ENCODE measurements around the gene SOX13. TPM values are rescaled to one million over a fixed set of nuclear protein-coding genes. Genes with fewer than 3 reads are reported as not detected.
A peak's percentile ranks its signal among the peaks of the same experiment; 100 is the strongest.

SOX13 gene
- total RNA-seq, 1 experiment from 2014 or later = 53.0 TPM

DNA sequence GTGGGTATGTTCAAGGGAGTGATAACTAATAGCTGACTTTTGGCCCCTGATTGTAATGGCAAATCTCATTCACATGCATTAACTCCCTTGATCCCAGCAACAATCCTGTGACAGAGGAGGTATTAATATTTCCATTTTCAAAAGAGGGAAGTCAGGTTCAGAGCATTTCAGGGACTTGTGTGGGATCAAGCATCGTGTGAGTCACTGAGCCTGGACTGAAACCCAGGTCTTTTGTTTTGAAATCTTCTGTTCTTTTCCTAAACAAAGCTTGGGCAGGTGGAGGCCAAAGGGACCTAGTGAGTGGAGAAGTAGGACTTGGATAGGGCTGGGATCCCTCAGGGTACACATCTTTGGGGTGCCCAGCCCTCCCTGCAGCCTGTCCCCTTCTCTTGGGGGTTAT lies 41.0 kb downstream of the SOX13 start:
- H3K27ac ChIP-seq (ENCODE audit: low read length) = no peak overlapping the region
- ATAC-seq (no peak), DNase-seq (ENCODE audit: low read depth, low spot score) (no peak)
- in situ Hi-C loops (cut with HindIII; ENCODE audit: low pct_unique_long_range_greater_than_20kb, low sequenced_read_pairs) (no loop called here), intact Hi-C loops (cut with micrococcal nuclease; ENCODE audit: unreplicated experiment) (no loop called here)
- ChIA-PET CTCF (no interaction called here), POLR2A (no interaction called here)
- TF ChIP-seq TCF7L2 (IDR thresholded peaks at IDR 0.05; ENCODE audit: low read depth, low read length) = no peak
- H3K4me1 ChIP-seq (ENCODE audit: control insufficient read depth, insufficient read depth, low read length) = peaks cover 10% of the 10 kb centered on the region
- BruUV-seq (replicated peaks) = TSS peak; percentile 58
- no peaks in the 10 kb centered on the region for H3K9me3 ChIP-seq (ENCODE audit: control insufficient read depth, insufficient read depth, low read depth, low read length)
- H3K36me3 ChIP-seq (ENCODE audit: control insufficient read depth, insufficient read depth, low read length) = no peaks in the 10 kb centered on the region
- H3K4me3 ChIP-seq (ENCODE audit: low read depth in 2 of 2, low read length in 2 of 2) = no peak overlapping the region
- H3K27me3 ChIP-seq (ENCODE audit: control insufficient read depth, insufficient read depth, low read length) = no peaks in the 10 kb centered on the region

DNA sequence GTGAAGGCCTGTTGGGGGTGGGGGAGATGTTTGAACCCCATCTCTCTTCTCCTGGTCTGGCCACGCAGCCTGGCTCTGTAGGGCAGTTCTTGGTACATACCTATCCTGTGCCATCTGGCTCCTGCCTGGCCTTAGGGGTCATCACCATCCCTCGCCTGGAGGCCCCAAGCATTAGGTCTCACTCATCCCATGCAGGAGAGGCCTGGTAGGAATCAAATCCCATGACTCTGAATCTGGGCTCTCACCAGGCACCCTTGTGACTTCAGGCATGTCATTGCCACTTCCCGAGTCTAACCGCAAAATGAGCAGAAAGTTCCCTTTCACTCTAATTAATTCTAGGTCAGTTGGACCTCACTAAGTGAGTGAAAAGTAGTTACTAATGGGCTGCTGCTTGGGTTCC lies 41.7 kb downstream of the SOX13 start:
- no peak for TF ChIP-seq TCF7L2 (IDR thresholded peaks at IDR 0.05; ENCODE audit: low read depth, low read length)
- TF ChIP-seq POLR2AphosphoS5 (IDR thresholded peaks at IDR 0.05; ENCODE audit: low read depth, low read length) = no peak
- no peak for TF ChIP-seq SIN3A (IDR thresholded peaks at IDR 0.05; ENCODE audit: borderline replicate concordance, insufficient read depth, low read depth, low read length)
- TF ChIP-seq REST (IDR thresholded peaks at IDR 0.05; ENCODE audit: insufficient read depth in 1 of 2, low read depth in 2 of 2, low read length in 1 of 2) = no peak
- TF ChIP-seq, protein P1, sequence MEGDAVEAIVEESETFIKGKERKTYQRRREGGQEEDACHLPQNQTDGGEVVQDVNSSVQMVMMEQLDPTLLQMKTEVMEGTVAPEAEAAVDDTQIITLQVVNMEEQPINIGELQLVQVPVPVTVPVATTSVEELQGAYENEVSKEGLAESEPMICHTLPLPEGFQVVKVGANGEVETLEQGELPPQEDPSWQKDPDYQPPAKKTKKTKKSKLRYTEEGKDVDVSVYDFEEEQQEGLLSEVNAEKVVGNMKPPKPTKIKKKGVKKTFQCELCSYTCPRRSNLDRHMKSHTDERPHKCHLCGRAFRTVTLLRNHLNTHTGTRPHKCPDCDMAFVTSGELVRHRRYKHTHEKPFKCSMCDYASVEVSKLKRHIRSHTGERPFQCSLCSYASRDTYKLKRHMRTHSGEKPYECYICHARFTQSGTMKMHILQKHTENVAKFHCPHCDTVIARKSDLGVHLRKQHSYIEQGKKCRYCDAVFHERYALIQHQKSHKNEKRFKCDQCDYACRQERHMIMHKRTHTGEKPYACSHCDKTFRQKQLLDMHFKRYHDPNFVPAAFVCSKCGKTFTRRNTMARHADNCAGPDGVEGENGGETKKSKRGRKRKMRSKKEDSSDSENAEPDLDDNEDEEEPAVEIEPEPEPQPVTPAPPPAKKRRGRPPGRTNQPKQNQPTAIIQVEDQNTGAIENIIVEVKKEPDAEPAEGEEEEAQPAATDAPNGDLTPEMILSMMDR (IDR thresholded peaks at IDR 0.05) = no peak
- no peaks in the 10 kb centered on the region for H3K36me3 ChIP-seq (ENCODE audit: control insufficient read depth, insufficient read depth, low read length)
- DNase-seq (ENCODE audit: low read depth, low spot score) = no peak
- in situ Hi-C loops (cut with HindIII; ENCODE audit: low pct_unique_long_range_greater_than_20kb, low sequenced_read_pairs) = no loop called here
- H3K4me1 ChIP-seq (ENCODE audit: control insufficient read depth, insufficient read depth, low read length) = peaks cover 10% of the 10 kb centered on the region
- no peak for ATAC-seq
- BruUV-seq (replicated peaks) = no TSS peak
- intact Hi-C loops (cut with micrococcal nuclease; ENCODE audit: unreplicated experiment) = no loop called here
- no peaks in the 10 kb centered on the region for H3K27me3 ChIP-seq (ENCODE audit: control insufficient read depth, insufficient read depth, low read length)
- POLR2A ChIA-PET = no interaction called here
- H3K9me3 ChIP-seq (ENCODE audit: control insufficient read depth, insufficient read depth, low read depth, low read length) = no peaks in the 10 kb centered on the region
- CTCF ChIA-PET = no interaction called here
- H3K27ac ChIP-seq (ENCODE audit: low read length) = no peak overlapping the region
- H3K4me3 ChIP-seq (ENCODE audit: low read depth in 2 of 2, low read length in 2 of 2) = no peak overlapping the region

- ATAC-seq (no peak), DNase-seq (ENCODE audit: low read depth, low spot score) (no peak)
- H3K4me3 ChIP-seq (ENCODE audit: low read depth in 2 of 2, low read length in 2 of 2) = no peak overlapping the region
- TF ChIP-seq, protein P1 (IDR thresholded peaks at IDR 0.05) = no peak
- no peak for TF ChIP-seq REST (IDR thresholded peaks at IDR 0.05; ENCODE audit: insufficient read depth in 1 of 2, low read depth in 2 of 2, low read length in 1 of 2)
- BruUV-seq (replicated peaks) = no TSS peak
- intact Hi-C loops (cut with micrococcal nuclease; ENCODE audit: unreplicated experiment) = no loop called here
- H3K27me3 ChIP-seq (ENCODE audit: control insufficient read depth, insufficient read depth, low read length) = no peaks in the 10 kb centered on the region
- ChIA-PET POLR2A (interaction anchor here (0.7 kb wide), 1 partner anchor 244 kb away, joined by 7 read pairs; no protein-coding TSS in a partner anchor), CTCF (no interaction called here)
- H3K4me1 ChIP-seq (ENCODE audit: control insufficient read depth, insufficient read depth, low read length) = peaks cover 10% of the 10 kb centered on the region
- no peak overlapping the region for H3K27ac ChIP-seq (ENCODE audit: low read length)
- in situ Hi-C loops (cut with HindIII; ENCODE audit: low pct_unique_long_range_greater_than_20kb, low sequenced_read_pairs) = no loop called here
- no peaks in the 10 kb centered on the region for H3K9me3 ChIP-seq (ENCODE audit: control insufficient read depth, insufficient read depth, low read depth, low read length)
- no peaks in the 10 kb centered on the region for H3K36me3 ChIP-seq (ENCODE audit: control insufficient read depth, insufficient read depth, low read length)
Observed at GRCh38 chr1:204115116-204115515, 42.2 kb downstream of the SOX13 start.

All from Panc1 (cell line).